Measurements from ENCODE around the gene SETD5.

DNA sequence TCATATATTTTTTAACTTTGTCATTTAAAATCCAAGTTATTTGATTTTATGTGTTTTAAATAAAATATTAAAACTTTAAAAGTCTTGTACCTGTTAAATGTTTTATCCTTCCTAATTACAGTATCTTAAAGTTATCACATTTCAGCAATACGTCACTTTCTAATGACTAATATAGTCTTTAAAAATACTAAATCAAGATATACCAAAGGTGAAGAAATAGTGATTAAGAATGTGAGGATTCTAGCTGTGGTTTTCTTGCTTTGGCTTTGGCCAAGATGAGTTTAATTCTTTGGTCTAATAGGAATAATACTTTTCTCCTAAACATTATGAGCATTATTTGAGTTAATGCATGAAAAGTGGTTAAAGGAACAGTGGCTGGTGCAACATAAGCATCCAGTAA lies 13.9 kb downstream of the SETD5 start:
- no peak for TF ChIP-seq KAT7 (CRISPR knock-in tag; IDR thresholded peaks at IDR 0.05; ENCODE audit: borderline replicate concordance)
- TF ChIP-seq, protein P1, sequence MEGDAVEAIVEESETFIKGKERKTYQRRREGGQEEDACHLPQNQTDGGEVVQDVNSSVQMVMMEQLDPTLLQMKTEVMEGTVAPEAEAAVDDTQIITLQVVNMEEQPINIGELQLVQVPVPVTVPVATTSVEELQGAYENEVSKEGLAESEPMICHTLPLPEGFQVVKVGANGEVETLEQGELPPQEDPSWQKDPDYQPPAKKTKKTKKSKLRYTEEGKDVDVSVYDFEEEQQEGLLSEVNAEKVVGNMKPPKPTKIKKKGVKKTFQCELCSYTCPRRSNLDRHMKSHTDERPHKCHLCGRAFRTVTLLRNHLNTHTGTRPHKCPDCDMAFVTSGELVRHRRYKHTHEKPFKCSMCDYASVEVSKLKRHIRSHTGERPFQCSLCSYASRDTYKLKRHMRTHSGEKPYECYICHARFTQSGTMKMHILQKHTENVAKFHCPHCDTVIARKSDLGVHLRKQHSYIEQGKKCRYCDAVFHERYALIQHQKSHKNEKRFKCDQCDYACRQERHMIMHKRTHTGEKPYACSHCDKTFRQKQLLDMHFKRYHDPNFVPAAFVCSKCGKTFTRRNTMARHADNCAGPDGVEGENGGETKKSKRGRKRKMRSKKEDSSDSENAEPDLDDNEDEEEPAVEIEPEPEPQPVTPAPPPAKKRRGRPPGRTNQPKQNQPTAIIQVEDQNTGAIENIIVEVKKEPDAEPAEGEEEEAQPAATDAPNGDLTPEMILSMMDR (IDR thresholded peaks at IDR 0.05) = no peak
- TF ChIP-seq ZNF121 (CRISPR knock-in tag; IDR thresholded peaks at IDR 0.05) = no peak
- no peak for TF ChIP-seq ESRRA (CRISPR knock-in tag; IDR thresholded peaks at IDR 0.05; ENCODE audit: borderline replicate concordance)
- TF ChIP-seq, protein P2, sequence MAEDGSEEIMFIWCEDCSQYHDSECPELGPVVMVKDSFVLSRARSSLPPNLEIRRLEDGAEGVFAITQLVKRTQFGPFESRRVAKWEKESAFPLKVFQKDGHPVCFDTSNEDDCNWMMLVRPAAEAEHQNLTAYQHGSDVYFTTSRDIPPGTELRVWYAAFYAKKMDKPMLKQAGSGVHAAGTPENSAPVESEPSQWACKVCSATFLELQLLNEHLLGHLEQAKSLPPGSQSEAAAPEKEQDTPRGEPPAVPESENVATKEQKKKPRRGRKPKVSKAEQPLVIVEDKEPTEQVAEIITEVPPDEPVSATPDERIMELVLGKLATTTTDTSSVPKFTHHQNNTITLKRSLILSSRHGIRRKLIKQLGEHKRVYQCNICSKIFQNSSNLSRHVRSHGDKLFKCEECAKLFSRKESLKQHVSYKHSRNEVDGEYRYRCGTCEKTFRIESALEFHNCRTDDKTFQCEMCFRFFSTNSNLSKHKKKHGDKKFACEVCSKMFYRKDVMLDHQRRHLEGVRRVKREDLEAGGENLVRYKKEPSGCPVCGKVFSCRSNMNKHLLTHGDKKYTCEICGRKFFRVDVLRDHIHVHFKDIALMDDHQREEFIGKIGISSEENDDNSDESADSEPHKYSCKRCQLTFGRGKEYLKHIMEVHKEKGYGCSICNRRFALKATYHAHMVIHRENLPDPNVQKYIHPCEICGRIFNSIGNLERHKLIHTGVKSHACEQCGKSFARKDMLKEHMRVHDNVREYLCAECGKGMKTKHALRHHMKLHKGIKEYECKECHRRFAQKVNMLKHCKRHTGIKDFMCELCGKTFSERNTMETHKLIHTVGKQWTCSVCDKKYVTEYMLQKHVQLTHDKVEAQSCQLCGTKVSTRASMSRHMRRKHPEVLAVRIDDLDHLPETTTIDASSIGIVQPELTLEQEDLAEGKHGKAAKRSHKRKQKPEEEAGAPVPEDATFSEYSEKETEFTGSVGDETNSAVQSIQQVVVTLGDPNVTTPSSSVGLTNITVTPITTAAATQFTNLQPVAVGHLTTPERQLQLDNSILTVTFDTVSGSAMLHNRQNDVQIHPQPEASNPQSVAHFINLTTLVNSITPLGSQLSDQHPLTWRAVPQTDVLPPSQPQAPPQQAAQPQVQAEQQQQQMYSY (CRISPR knock-in tag; IDR thresholded peaks at IDR 0.05) = no peak
- TF ChIP-seq TP53 (CRISPR knock-in tag; IDR thresholded peaks at IDR 0.05) = no peak
- TF ChIP-seq, protein P3, sequence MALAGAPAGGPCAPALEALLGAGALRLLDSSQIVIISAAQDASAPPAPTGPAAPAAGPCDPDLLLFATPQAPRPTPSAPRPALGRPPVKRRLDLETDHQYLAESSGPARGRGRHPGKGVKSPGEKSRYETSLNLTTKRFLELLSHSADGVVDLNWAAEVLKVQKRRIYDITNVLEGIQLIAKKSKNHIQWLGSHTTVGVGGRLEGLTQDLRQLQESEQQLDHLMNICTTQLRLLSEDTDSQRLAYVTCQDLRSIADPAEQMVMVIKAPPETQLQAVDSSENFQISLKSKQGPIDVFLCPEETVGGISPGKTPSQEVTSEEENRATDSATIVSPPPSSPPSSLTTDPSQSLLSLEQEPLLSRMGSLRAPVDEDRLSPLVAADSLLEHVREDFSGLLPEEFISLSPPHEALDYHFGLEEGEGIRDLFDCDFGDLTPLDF (CRISPR knock-in tag; IDR thresholded peaks at IDR 0.05) = no peak
- TF ChIP-seq, protein P4, sequence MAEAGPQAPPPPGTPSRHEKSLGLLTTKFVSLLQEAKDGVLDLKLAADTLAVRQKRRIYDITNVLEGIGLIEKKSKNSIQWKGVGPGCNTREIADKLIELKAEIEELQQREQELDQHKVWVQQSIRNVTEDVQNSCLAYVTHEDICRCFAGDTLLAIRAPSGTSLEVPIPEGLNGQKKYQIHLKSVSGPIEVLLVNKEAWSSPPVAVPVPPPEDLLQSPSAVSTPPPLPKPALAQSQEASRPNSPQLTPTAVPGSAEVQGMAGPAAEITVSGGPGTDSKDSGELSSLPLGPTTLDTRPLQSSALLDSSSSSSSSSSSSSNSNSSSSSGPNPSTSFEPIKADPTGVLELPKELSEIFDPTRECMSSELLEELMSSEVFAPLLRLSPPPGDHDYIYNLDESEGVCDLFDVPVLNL (CRISPR knock-in tag; IDR thresholded peaks at IDR 0.05; ENCODE audit: borderline replicate concordance, low read depth) = no peak
- TF ChIP-seq, protein P5, sequence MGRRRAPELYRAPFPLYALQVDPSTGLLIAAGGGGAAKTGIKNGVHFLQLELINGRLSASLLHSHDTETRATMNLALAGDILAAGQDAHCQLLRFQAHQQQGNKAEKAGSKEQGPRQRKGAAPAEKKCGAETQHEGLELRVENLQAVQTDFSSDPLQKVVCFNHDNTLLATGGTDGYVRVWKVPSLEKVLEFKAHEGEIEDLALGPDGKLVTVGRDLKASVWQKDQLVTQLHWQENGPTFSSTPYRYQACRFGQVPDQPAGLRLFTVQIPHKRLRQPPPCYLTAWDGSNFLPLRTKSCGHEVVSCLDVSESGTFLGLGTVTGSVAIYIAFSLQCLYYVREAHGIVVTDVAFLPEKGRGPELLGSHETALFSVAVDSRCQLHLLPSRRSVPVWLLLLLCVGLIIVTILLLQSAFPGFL (CRISPR knock-in tag; IDR thresholded peaks at IDR 0.05; ENCODE audit: borderline replicate concordance) = no peak
- TF ChIP-seq, protein P6, sequence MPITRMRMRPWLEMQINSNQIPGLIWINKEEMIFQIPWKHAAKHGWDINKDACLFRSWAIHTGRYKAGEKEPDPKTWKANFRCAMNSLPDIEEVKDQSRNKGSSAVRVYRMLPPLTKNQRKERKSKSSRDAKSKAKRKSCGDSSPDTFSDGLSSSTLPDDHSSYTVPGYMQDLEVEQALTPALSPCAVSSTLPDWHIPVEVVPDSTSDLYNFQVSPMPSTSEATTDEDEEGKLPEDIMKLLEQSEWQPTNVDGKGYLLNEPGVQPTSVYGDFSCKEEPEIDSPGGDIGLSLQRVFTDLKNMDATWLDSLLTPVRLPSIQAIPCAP (CRISPR knock-in tag; IDR thresholded peaks at IDR 0.05) = no peak
- TF ChIP-seq FOXP1 (CRISPR knock-in tag; IDR thresholded peaks at IDR 0.05; ENCODE audit: borderline replicate concordance) = no peak
- TF ChIP-seq, protein P7, sequence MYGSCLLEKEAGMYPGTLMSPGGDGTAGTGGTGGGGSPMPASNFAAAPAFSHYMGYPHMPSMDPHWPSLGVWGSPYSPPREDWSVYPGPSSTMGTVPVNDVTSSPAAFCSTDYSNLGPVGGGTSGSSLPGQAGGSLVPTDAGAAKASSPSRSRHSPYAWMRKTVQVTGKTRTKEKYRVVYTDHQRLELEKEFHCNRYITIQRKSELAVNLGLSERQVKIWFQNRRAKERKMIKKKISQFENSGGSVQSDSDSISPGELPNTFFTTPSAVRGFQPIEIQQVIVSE (CRISPR knock-in tag; IDR thresholded peaks at IDR 0.05; ENCODE audit: borderline replicate concordance) = no peak
- TF ChIP-seq RELA (CRISPR knock-in tag; IDR thresholded peaks at IDR 0.05; ENCODE audit: borderline replicate concordance) = no peak
